ENCODE measurements around the gene PLBD2.

The PLBD2 gene

GRCh38 chr12:113369391-113369985, 11.1 kb downstream of the PLBD2 start:
- DNase-seq (ENCODE audit: low read depth, low spot score), result no peak

- DNase-seq (ENCODE audit: low read depth, low spot score), result no peak
Measured at GRCh38 chr12:113370923-113371682, 12.7 kb downstream of the PLBD2 start.

GRCh38 chr12:113371808-113372207, 13.4 kb downstream of the PLBD2 start:
- DNase-seq (ENCODE audit: low read depth, low spot score), result no peak

- DNase-seq (ENCODE audit: low read depth, low spot score), result no peak
Measured at GRCh38 chr12:113372371-113372770, 14.0 kb downstream of the PLBD2 start.

GRCh38 chr12:113373440-113373839, 15.1 kb downstream of the PLBD2 start:
- no peak for DNase-seq (ENCODE audit: low read depth, low spot score)

GRCh38 chr12:113373969-113374368, 15.6 kb downstream of the PLBD2 start:
- DNase-seq (ENCODE audit: low read depth, low spot score), result no peak

- DNase-seq (ENCODE audit: low read depth, low spot score), result no peak
Measured at GRCh38 chr12:113374823-113375428, 16.5 kb downstream of the PLBD2 start.

GRCh38 chr12:113378291-113378690, 19.9 kb downstream of the PLBD2 start:
- no peak for DNase-seq (ENCODE audit: low read depth, low spot score)

GRCh38 chr12:113381220-113381619, 22.8 kb downstream of the PLBD2 start:
- DNase-seq (ENCODE audit: low read depth, low spot score), result no peak

GRCh38 chr12:113382206-113382605, 23.8 kb downstream of the PLBD2 start:
- no peak for DNase-seq (ENCODE audit: low read depth, low spot score)

GRCh38 chr12:113384778-113385177, 26.4 kb downstream of the PLBD2 start:
- no peak for DNase-seq (ENCODE audit: low read depth, low spot score)

- no peak for DNase-seq (ENCODE audit: low read depth, low spot score)
Measured at GRCh38 chr12:113385282-113385882, 27.0 kb downstream of the PLBD2 start.

- no peak for DNase-seq (ENCODE audit: low read depth, low spot score)
Measured at GRCh38 chr12:113386866-113387566, 28.6 kb downstream of the PLBD2 start.

- no peak for DNase-seq (ENCODE audit: low read depth, low spot score)
Measured at GRCh38 chr12:113387631-113388030, 29.2 kb downstream of the PLBD2 start.

GRCh38 chr12:113388351-113388750, 30.0 kb downstream of the PLBD2 start:
- DNase-seq (ENCODE audit: low read depth, low spot score), result no peak

GRCh38 chr12:113390064-113391043, 32.0 kb downstream of the PLBD2 start:
- DNase-seq (ENCODE audit: low read depth, low spot score), result no peak

- DNase-seq (ENCODE audit: low read depth, low spot score), result no peak
Measured at GRCh38 chr12:113391145-113391544, 32.8 kb downstream of the PLBD2 start.

- no peak for DNase-seq (ENCODE audit: low read depth, low spot score)
Measured at GRCh38 chr12:113391650-113392337, 33.4 kb downstream of the PLBD2 start.

- DNase-seq (ENCODE audit: low read depth, low spot score), result no peak
Measured at GRCh38 chr12:113392520-113392919, 34.1 kb downstream of the PLBD2 start.

- DNase-seq (ENCODE audit: low read depth, low spot score), result peak; percentile 85
Measured at GRCh38 chr12:113392988-113393579, 34.7 kb downstream of the PLBD2 start.

All from iPS DF 19.7 (cell line).